GM18505 (cell line): ENCODE data around the gene PRPF6.
A peak's percentile ranks its signal among the peaks of the same experiment; 100 is the strongest.

Experiments
- ATAC-seq: cut with Tn5 transposase; IDR thresholded peaks from one replicate; pipeline ENCODE4 v1.9.1; 2021; ENCODE audit not compliant: unreplicated experiment
- POLR2A ChIP-seq: IDR thresholded peaks from 4 replicates; pipeline ENCODE4 v1.6.1; 2011; ENCODE audit warnings: borderline replicate concordance; ENCODE audit not compliant: insufficient read depth, insufficient read length; ENCODE audit errors: extremely low read depth

The PRPF6 gene

GRCh38 chr20:63980806-63981728 lies at the start of gene PRPF6:
PRPF6 (plus strand) TSS chr20:63981132; CDS start chr20:63981246, 114 bp downstream.
- TF ChIP-seq POLR2A = peak; percentile 80
- ATAC-seq = peak; percentile 48

- TF ChIP-seq POLR2A = no peak
- no peak for ATAC-seq
These were observed 49.2 kb upstream of the PRPF6 start for GRCh38 chr20:63931735-63932134.

GRCh38 chr20:63932606-63933160 lies 48.2 kb upstream of the PRPF6 start:
- no peak for TF ChIP-seq POLR2A
- ATAC-seq = no peak

GRCh38 chr20:63933646-63934045 lies 47.3 kb upstream of the PRPF6 start:
- no peak for ATAC-seq
- TF ChIP-seq POLR2A = no peak

- no peak for ATAC-seq
- no peak for TF ChIP-seq POLR2A
These were observed 46.5 kb upstream of the PRPF6 start for GRCh38 chr20:63934271-63935068.

GRCh38 chr20:63935447-63935846 lies 45.5 kb upstream of the PRPF6 start:
- TF ChIP-seq POLR2A = no peak
- ATAC-seq = no peak

GRCh38 chr20:63937596-63937995 lies 43.3 kb upstream of the PRPF6 start:
- TF ChIP-seq POLR2A = no peak
- ATAC-seq = no peak

GRCh38 chr20:63939061-63939935 lies 41.6 kb upstream of the PRPF6 start:
- TF ChIP-seq POLR2A = no peak
- ATAC-seq = no peak

- no peak for ATAC-seq
- no peak for TF ChIP-seq POLR2A
These were observed 40.9 kb upstream of the PRPF6 start for GRCh38 chr20:63940071-63940471.

- ATAC-seq = no peak
- no peak for TF ChIP-seq POLR2A
These were observed 40.3 kb upstream of the PRPF6 start for GRCh38 chr20:63940472-63941266.

GRCh38 chr20:63941282-63942081 lies 39.5 kb upstream of the PRPF6 start:
- no peak for TF ChIP-seq POLR2A
- ATAC-seq = no peak
